GM10266 (cell line): Measurements from ENCODE around the gene BCKDHB.

ENCODE experiments used
- DNase-seq: peaks from one replicate; pipeline ENCODE4 v3.0.0; 2012; ENCODE audit errors: extremely low spot score
- CTCF ChIP-seq: IDR thresholded peaks from 2 replicates; pipeline ENCODE4 v1.5.1; 2012; ENCODE audit warnings: mild to moderate bottlenecking, low read depth; ENCODE audit not compliant: control insufficient read depth, insufficient read depth; ENCODE audit errors: missing control alignments

Gene BCKDHB

GRCh38 chr6:80329496-80329895 is 223.0 kb downstream of the BCKDHB start:
- DNase-seq, result no peak
- TF ChIP-seq CTCF, result no peak

- no peak for TF ChIP-seq CTCF
- DNase-seq, result no peak
These were observed 224.5 kb downstream of the BCKDHB start for GRCh38 chr6:80330961-80331360.

- no peak for TF ChIP-seq CTCF
- no peak for DNase-seq
These were observed 225.1 kb downstream of the BCKDHB start for GRCh38 chr6:80331522-80331921.

GRCh38 chr6:80331974-80332373 is 225.5 kb downstream of the BCKDHB start:
- TF ChIP-seq CTCF, result no peak
- DNase-seq, result no peak

GRCh38 chr6:80333342-80333741 is 226.9 kb downstream of the BCKDHB start:
- DNase-seq, result no peak
- TF ChIP-seq CTCF, result no peak

GRCh38 chr6:80335121-80335531 is 228.7 kb downstream of the BCKDHB start:
- no peak for DNase-seq
- no peak for TF ChIP-seq CTCF

GRCh38 chr6:80336911-80337310 is 230.4 kb downstream of the BCKDHB start:
- TF ChIP-seq CTCF, result no peak
- DNase-seq, result no peak
